Astrocyte of the hippocampus (primary cell): ENCODE results near the gene AHCY.
"Not testable (repeated sequence)": the region's sequence is repeated elsewhere in the genome, so short reads cannot be mapped to it uniquely, and the experiment has no call there.

Source experiments
- DNase-seq: peaks from one replicate; pipeline ENCODE4 v3.0.0; 2011; ENCODE audit warnings: low read depth, low spot score

AHCY gene

DNA sequence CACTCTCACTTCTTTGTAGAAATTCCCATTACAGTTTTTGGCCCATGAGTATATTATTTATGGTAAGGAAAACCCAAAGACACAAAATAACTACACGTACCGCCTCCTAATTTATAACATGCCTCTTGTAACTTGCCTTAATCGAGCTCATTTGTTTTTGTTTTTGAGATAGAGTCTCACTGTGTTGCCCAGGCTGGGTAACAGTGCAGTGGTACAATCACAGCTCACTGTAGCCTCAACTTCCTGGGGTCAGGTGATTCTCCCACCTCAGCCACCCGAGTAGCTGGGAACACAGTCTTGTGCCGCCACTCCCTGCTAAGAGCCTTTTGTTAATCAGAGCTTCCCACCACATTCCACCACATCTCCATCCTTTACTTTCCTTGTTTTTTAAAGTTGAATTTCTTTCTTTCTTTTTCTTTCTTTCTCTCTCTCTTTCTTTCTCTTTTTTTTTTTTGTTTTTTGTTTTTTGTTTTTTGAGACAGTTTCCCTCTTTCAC, 46.5 kb downstream of the AHCY start:
- no peak for DNase-seq

DNA sequence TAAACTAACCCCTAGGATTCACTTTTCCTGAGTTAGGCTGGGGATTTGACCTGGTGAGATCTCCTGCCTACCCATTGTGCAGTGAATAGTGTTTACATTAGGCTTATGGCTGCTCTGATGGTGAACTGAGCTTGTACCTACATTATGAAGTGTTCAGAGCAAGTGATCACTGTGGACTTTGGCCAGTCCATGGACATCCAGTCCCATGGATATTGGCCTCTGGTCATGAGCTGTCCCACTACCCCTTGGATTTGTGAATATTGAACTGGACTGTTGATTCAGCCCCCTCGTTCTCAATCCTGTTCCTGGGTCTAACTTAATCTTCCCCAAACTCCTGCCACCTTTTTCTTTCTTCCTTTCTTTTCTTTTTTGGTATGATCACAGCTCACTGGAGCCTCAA, 48.2 kb downstream of the AHCY start:
- DNase-seq = no peak

GRCh38 chr20:34252431-34253086, 50.6 kb downstream of the AHCY start:
- DNase-seq = not testable (repeated sequence)

- DNase-seq = no peak
These were observed 51.5 kb downstream of the AHCY start for GRCh38 chr20:34251619-34252018.

DNA sequence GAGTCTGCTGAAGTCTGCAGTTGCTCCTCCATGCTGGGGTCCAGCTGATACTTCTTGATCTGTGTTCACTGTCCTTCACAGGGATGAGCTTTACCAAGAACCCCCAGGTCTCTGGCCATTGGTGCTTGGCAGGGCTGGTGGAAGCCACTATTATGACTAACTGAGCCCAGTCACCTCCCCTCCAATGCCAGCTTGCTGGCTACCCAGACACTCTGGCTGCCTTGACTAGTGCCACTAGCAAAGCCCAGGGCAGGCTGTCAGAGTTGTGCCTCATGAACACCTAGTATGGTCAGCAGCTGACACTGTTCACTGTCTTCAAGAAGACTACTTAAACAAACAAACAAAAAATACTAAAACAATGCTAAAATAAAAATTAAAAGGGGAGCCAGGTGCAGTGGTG, 53.1 kb downstream of the AHCY start:
- DNase-seq = no peak

- DNase-seq = peak; percentile 31
These were observed 53.9 kb downstream of the AHCY start for GRCh38 chr20:34249291-34249690.

- DNase-seq = peak; percentile 21
These were observed 57.0 kb downstream of the AHCY start for GRCh38 chr20:34246126-34246626.

DNA sequence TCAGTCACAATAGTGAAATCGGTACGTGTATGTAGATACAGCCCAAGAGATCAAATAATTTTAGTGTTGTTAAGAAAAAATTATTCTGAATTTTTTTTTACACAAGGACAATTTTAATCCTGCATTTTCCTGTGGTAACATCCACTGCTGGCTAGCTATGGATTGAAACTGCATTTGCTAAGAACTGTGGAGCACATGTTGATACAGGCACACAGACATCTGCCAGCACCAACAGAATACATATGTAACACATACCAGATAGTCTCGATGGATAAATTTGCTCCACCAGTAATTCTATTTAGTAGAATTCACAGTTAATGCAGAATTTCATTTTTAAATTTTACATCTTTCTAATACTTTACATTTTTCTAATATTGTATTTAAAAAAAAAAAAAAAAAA, 59.8 kb downstream of the AHCY start:
- no peak for DNase-seq

DNA sequence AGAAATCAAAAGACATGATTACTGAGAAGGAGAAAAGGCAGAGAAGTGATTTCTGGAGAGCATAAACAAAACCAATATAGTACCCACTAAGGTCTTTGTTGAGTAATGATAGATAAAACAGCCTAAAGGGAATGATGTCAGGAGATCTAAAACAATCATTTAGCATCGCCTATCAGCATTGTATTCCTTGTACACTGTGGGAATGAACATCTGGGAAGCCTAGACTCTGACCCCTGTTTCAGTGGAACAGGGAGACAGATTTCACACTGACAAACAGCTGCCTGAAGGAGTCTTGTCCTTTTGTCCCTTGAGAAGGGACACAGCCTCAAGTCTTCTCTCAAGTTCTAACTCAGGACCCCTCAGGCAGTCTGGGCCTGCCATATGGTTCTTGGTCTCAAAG, 60.3 kb downstream of the AHCY start:
- DNase-seq = no peak

DNA sequence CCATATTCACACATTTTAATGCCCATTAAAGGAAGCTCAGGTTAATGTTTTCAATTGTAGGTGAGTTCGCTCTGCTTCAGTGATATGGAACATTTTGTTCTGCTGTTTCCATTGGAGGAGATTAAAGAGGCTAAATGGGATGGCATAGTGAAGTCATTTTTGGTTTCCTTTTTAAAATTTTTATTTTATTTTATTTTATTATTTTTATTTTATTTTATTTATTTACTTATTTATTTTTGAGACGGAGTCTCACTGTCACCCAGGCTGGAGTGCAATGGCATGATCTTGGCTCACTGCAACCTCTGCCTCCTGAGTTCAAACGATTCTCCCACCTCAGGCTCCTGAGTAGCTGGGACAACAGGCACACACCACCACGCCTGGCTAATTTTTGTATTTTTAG, 61.1 kb downstream of the AHCY start:
- not testable (repeated sequence) for DNase-seq

DNA sequence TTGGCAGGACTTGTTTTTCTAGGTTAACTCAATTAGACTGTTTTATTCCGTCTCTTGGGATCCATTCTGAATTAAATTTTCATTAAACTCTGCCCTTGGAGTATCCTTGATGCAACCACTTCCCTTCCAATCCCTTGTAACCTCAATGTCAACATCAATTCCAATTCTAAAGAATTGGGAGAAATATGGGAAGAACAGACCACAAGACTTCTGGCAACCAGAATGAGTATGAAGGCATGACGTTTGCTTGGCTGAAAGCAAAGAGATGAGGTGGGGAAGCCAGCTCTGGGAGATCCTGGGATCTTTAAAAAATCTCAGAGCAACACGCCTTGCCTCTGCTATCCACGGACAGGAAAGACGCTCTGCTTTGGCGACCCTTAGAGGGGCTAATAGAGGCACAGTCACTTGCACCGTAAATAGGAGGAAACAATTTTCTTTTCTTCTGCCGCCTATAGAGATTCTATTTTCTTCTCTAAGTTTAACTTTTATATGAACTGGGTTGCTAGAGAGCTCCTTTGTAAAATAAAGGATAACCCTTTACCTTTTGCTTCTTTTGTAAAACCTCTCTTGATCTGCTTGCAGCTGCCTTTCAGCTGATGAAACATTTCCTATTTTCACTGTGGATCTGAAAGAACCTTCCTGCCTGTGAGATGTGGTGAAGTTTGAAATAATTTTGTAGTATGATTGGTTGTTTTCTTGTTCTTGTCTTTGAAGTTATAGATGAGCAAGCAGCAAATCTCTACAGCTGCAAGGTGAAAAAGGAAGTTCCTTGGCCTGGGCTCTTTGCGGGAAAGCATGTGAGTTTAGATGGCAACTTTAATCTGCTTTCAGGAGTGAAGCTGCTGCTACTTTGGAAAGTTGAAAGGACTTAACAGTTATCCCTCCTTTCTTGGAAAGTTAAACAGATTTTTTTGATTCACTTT, 62.2 kb downstream of the AHCY start, which contains the start of gene ASIP:
TSS of gene ASIP (plus strand) at position 731 of the 923 bp plus-strand sequence. CDS start 18,952 bp downstream, outside the sequence.
- DNase-seq = no peak

GRCh38 chr20:34240121-34240520, 63.0 kb downstream of the AHCY start:
- no peak for DNase-seq

- DNase-seq = no peak
These were observed 65.2 kb downstream of the AHCY start for GRCh38 chr20:34237942-34238341.

DNA sequence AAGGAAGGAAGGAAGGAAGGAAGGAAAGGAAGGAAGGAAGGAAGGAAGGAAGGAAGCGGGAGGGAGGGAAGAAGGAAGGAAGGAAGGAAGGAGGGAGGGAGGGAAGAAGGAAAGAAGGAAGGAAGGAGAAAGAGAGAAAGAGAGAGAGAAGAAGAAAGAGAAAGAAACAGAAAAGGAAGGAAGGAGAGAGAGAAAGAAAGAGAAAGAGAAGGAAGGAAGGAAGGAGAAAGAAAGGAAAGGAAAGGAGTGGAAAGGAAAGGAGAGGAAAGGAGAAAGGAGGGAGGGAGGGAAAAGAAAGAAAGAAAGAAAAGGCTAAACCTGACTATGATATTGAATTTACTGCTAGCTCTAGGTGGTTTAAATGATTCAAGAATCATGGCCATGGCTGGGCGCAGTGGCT, 67.3 kb downstream of the AHCY start:
- DNase-seq = no peak

GRCh38 chr20:34233687-34234086, 69.5 kb downstream of the AHCY start:
- DNase-seq = no peak

- DNase-seq = no peak
These were observed 70.6 kb downstream of the AHCY start for GRCh38 chr20:34232494-34233087.

DNA sequence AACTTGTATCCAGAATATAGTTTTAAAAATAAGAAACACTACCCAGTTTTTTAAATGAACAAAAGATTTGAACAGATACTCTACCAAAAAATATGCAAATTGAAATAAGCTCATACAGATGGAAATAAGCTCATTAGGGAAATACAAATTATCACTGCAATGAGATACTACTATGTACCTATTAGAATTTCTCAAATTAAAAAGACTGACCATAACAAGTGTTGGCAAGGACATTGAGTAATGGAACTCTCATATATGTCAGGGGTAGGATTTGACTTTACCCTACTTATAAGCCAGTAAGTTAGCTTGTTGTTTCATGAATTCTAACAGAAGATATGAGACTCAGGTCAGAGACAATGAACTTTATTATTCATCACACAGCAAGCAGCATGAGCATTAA, 71.5 kb downstream of the AHCY start:
- DNase-seq = no peak
